Esophagus muscularis mucosa (tissue), 4 donors: ENCODE results near the gene ATP4B.

Source experiments
- CTCF ChIP-seq, 3 experiments: fragments of 200-600 bp in 2 of 3; fragments of 450-650 bp in 1 of 3; sonication (generic) in 2 of 3; IDR thresholded peaks; one replicate each; pipeline ENCODE4 v1.5.1; 2017 to 2019; ENCODE audit warnings: antibody characterized with exemption in 3 of 3, mild to moderate bottlenecking in 2 of 3, moderate library complexity in 1 of 3
- EP300 ChIP-seq: sonication (generic); formaldehyde crosslinking; IDR thresholded peaks from one replicate; pipeline ENCODE4 v1.6.1; 2017; ENCODE audit warnings: antibody characterized with exemption
- POLR2A ChIP-seq: fragments of 450-650 bp; IDR thresholded peaks from one replicate; pipeline ENCODE4 v1.6.1; 2017; ENCODE audit warnings: antibody characterized with exemption, moderate library complexity, mild to moderate bottlenecking, low read depth
- POLR2AphosphoS5 ChIP-seq, 2 donors: sonication (generic); formaldehyde crosslinking; IDR thresholded peaks; one replicate each; pipeline ENCODE4 v1.6.1; 2017; ENCODE audit warnings: antibody characterized with exemption in 2 of 2

- TF ChIP-seq CTCF (IDR thresholded peaks at IDR 0.05), result no peak
- TF ChIP-seq POLR2A, result no peak
- TF ChIP-seq EP300, result no peak
- TF ChIP-seq POLR2AphosphoS5 (IDR thresholded peaks at IDR 0.05), result no peak
Measured at GRCh38 chr13:113612607-113613006, 45.4 kb downstream of the ATP4B start.
